ENCODE data around the gene AK6.

DNA sequence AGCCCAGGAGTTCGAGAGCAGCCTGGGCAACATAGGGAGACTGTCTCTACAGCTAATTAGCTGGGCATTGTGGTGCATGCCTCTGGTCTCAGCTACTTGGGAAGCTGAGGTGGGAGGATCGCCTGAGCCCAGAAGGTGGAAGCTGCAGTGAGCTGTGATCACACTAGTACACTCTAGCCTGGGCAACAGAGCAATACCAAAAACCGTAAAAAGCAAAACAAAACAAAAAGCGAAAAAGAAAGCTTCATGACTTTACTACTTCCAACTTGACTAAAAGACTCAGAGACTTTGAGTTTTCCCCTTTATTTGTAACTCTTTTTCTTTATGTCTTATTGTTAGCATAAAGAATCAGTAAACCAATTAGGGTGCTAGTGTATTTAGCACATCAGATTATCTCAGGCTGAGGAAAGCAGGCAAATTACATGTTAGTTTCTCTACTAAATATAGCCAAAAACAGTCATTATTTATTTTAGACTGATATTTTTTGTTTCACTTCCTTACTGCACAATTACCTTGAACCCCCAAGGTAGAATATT lies 5.7 kb upstream of the AK6 start:
- TF ChIP-seq, protein P1, sequence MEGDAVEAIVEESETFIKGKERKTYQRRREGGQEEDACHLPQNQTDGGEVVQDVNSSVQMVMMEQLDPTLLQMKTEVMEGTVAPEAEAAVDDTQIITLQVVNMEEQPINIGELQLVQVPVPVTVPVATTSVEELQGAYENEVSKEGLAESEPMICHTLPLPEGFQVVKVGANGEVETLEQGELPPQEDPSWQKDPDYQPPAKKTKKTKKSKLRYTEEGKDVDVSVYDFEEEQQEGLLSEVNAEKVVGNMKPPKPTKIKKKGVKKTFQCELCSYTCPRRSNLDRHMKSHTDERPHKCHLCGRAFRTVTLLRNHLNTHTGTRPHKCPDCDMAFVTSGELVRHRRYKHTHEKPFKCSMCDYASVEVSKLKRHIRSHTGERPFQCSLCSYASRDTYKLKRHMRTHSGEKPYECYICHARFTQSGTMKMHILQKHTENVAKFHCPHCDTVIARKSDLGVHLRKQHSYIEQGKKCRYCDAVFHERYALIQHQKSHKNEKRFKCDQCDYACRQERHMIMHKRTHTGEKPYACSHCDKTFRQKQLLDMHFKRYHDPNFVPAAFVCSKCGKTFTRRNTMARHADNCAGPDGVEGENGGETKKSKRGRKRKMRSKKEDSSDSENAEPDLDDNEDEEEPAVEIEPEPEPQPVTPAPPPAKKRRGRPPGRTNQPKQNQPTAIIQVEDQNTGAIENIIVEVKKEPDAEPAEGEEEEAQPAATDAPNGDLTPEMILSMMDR (IDR thresholded peaks at IDR 0.05) = no peak
- TF ChIP-seq ZFX (IDR thresholded peaks at IDR 0.05; ENCODE audit: borderline replicate concordance) = no peak
